PC-9 (cell line): Measurements from ENCODE around the gene CHM. TPM values are rescaled to one million over a fixed set of nuclear protein-coding genes. Genes with fewer than 3 reads are reported as not detected.

Source experiments
- BruUV-seq: library from RNA; stranded (reverse); fragments of 400-500 nt; replicated peaks from 2 replicates; lab custom pipeline; 2021; lab: Mats Ljungman, UMichigan
- CTCF ChIA-PET: fragments of 300-600 bp; sonication (Branson Sonifier 250); formaldehyde crosslinking; loops from one replicate; lab custom pipeline; 2022; ENCODE audit warnings: antibody characterized with exemption; lab: Charles Lee
- POLR2A ChIA-PET: fragments of 300-600 bp; sonication (Branson Sonifier 250); formaldehyde crosslinking; loops from one replicate; lab custom pipeline; 2022; ENCODE audit warnings: antibody characterized with exemption; ENCODE audit not compliant: unreplicated experiment; lab: Charles Lee
- DNase-seq, 2 experiments: peaks; one replicate each; pipeline versions ENCODE4 v3.0.0 to v3.0.0-alpha.2; 2015 to 2022; ENCODE audit warnings: mixed read lengths in 1 of 2
- H2AFZ ChIP-seq: fragments of 200-600 bp; sonication (generic); 2 replicates; pipeline ENCODE4 v1.8.1; 2017; ENCODE audit warnings: antibody characterized with exemption
- H3F3A ChIP-seq: fragments of 200-600 bp; sonication (generic); 2 replicates; pipeline ENCODE4 v1.8.1; 2017; ENCODE audit warnings: antibody characterized with exemption, mild to moderate bottlenecking, low read depth; ENCODE audit not compliant: insufficient read depth
- H3K27ac ChIP-seq: fragments of 200-600 bp; sonication (generic); 2 replicates; pipeline ENCODE4 v1.6.1; 2016; ENCODE audit warnings: mixed run types
- H3K27me3 ChIP-seq: fragments of 200-600 bp; sonication (generic); 2 replicates; pipeline ENCODE4 v1.6.1; 2016; ENCODE audit warnings: low read depth, mixed run types; ENCODE audit not compliant: insufficient read depth
- H3K36me3 ChIP-seq: fragments of 200-600 bp; sonication (generic); 2 replicates; pipeline ENCODE4 v1.6.1; 2016; ENCODE audit warnings: low read depth, mixed run types
- H3K4me1 ChIP-seq: fragments of 200-600 bp; sonication (generic); replicated peaks from 2 replicates; pipeline ENCODE4 v1.6.1; 2016; ENCODE audit warnings: mixed run types; ENCODE audit not compliant: insufficient read depth
- H3K4me2 ChIP-seq: fragments of 200-600 bp; sonication (generic); 2 replicates; pipeline ENCODE4 v1.6.1; 2017; ENCODE audit warnings: mixed run types
- H3K4me3 ChIP-seq: fragments of 200-600 bp; sonication (generic); 2 replicates; pipeline ENCODE4 v1.6.1; 2016; ENCODE audit warnings: mixed run types
- H3K79me2 ChIP-seq: fragments of 200-600 bp; sonication (generic); 2 replicates; pipeline ENCODE4 v1.6.1; 2017; ENCODE audit warnings: low read depth, mixed run types
- H3K9me2 ChIP-seq: fragments of 200-600 bp; sonication (generic); 2 replicates; pipeline ENCODE4 v1.8.1; 2017; ENCODE audit warnings: mild to moderate bottlenecking; ENCODE audit not compliant: insufficient read depth
- H3K9me3 ChIP-seq: fragments of 200-600 bp; sonication (generic); 2 replicates; pipeline ENCODE4 v1.8.1; 2016; ENCODE audit warnings: low read depth; ENCODE audit not compliant: insufficient read depth
- H4K20me1 ChIP-seq: fragments of 200-600 bp; sonication (generic); 2 replicates; pipeline ENCODE4 v1.8.1; 2017; ENCODE audit not compliant: insufficient read depth
- EZH2 ChIP-seq: fragments of 200-600 bp; sonication (generic); IDR thresholded peaks from 2 replicates; pipeline ENCODE4 v1.8.0; 2017; ENCODE audit warnings: antibody characterized with exemption, low read depth
- intact Hi-C: fragments of 100-400 bp; cut with micrococcal nuclease; formaldehyde crosslinking; loops from one replicate; pipeline ENCODE4 v1.10.0; 2022; ENCODE audit not compliant: unreplicated experiment
- total RNA-seq: library from RNA; stranded (reverse); gene quantifications from 2 replicates; pipeline ENCODE4 v1.2.3, GENCODE V29; 2021
- TF ChIP-seq, protein P1 (sequence below): fragments of 200-600 bp; sonication (generic); conservative IDR thresholded peaks from 2 replicates; pipeline ENCODE4 v1.6.1; 2017; ENCODE audit warnings: mixed run types, antibody characterized with exemption, mild to moderate bottlenecking, moderate library complexity

CHM gene
- total RNA-seq, 1 experiment from 2014 or later = 15.8 TPM

DNA sequence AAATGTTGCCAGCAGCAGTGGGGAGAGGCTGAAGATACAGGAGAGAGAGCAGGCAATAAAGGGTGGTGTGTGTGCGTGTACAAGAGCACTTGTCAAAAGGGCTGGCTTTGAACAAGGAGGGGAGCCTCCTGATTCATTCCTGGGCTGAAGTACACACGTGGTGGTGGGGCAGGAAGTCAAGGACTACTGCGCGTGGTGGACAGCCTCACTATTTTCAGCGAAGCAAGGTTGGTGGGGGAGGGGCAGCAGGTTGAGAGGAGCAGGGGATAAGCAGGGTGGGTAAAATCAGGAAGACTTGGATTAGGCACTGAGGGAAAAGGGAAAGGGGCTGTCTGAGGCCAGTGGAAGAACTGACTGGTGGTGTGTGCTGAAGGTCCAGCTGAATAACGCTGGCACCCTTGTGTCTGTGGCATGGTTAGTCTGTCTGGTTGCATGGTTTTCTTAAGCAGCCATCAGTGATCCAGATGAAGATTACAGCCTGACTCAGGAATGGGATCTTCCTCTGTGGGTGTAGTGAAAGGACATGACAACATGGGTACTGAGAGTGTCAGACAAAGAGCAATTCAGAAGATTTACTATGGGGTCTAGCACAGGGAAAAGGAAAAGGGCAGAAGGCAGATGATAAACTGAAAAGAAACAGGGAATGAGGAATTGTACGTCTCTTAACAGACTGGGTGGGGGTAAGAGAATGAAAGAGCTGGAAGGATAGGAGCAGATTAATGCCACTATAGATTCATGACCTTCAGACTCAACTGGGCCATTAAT lies 149.8 kb downstream of the CHM start:
- BruUV-seq = no TSS peak
- Histone ChIP-seq H2AFZ (no peak overlapping the region), H3K4me1 (no peaks in the 10 kb centered on the region), H3K4me2 (no peak overlapping the region), H3K36me3 (no peaks in the 10 kb centered on the region), H3K9me2 (no peaks in the 10 kb centered on the region), H4K20me1 (no peaks in the 10 kb centered on the region), H3F3A (no peaks in the 10 kb centered on the region), H3K9me3 (no peaks in the 10 kb centered on the region), H3K27me3 (no peaks in the 10 kb centered on the region), H3K27ac (no peak overlapping the region), H3K4me3 (no peak overlapping the region), H3K79me2 (no peaks in the 10 kb centered on the region)
- POLR2A ChIA-PET = no interaction called here
- intact Hi-C loops = no loop called here
- no peak for DNase-seq
- CTCF ChIA-PET = no interaction called here
- TF ChIP-seq, protein P1, sequence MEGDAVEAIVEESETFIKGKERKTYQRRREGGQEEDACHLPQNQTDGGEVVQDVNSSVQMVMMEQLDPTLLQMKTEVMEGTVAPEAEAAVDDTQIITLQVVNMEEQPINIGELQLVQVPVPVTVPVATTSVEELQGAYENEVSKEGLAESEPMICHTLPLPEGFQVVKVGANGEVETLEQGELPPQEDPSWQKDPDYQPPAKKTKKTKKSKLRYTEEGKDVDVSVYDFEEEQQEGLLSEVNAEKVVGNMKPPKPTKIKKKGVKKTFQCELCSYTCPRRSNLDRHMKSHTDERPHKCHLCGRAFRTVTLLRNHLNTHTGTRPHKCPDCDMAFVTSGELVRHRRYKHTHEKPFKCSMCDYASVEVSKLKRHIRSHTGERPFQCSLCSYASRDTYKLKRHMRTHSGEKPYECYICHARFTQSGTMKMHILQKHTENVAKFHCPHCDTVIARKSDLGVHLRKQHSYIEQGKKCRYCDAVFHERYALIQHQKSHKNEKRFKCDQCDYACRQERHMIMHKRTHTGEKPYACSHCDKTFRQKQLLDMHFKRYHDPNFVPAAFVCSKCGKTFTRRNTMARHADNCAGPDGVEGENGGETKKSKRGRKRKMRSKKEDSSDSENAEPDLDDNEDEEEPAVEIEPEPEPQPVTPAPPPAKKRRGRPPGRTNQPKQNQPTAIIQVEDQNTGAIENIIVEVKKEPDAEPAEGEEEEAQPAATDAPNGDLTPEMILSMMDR = no peak

DNA sequence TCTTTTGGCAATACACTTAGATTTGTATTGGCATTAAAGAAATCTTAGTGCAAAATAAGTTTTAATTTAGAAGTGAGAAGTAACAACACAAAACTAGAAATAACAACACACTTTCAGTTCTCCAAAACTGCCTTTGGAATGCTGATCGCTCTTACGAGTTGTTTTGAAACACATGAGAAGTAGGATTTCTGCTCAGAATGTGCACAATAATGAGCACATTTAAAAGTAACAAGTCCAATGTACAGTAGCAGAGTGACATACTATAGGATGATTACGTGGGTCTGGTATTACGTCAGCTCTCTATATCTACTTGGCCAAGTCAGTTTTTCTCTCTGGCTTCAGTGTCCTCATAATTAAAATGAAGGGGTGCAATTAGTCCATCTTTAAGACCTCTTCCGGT lies 164.8 kb downstream of the CHM start:
- H3K36me3 ChIP-seq = no peaks in the 10 kb centered on the region
- no peaks in the 10 kb centered on the region for H3K27me3 ChIP-seq
- DNase-seq = no peak
- no peaks in the 10 kb centered on the region for H3F3A ChIP-seq
- no peak for TF ChIP-seq EZH2
- TF ChIP-seq, protein P1 = no peak
- no peaks in the 10 kb centered on the region for H4K20me1 ChIP-seq
- H3K9me2 ChIP-seq = no peaks in the 10 kb centered on the region
- H3K4me3 ChIP-seq = no peak overlapping the region
- POLR2A ChIA-PET = no interaction called here
- no TSS peak for BruUV-seq
- H3K27ac ChIP-seq = no peak overlapping the region
- no peak overlapping the region for H2AFZ ChIP-seq
- intact Hi-C loops = no loop called here
- H3K4me2 ChIP-seq = no peak overlapping the region
- no peaks in the 10 kb centered on the region for H3K79me2 ChIP-seq
- no peaks in the 10 kb centered on the region for H3K9me3 ChIP-seq
- H3K4me1 ChIP-seq = no peaks in the 10 kb centered on the region
- CTCF ChIA-PET = no interaction called here

DNA sequence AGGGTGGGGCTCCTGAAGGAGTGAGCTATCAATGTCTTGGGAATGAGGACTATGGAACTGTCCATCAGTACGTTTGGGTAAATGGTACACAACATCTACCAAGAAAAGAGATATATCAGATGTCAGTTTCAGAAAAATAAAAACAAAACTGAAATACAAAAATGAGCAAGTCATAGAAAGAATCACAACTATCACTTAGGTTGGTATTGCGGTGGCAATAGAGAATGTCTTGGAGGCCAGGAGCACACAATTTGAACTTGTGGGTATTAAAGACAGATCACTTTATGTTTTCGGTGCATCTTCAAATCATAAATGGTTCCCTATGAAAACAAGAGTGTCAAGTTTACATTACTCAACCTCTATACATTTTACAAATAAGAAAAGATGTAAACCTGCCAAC lies 176.8 kb downstream of the CHM start:
- H3K4me3 ChIP-seq = no peak overlapping the region

More for the DNA sequence above, 176.8 kb downstream of the CHM start:
- TF ChIP-seq EZH2 = no peak
- TF ChIP-seq, protein P1 = no peak
- no peak for DNase-seq
- no peaks in the 10 kb centered on the region for H3K27me3 ChIP-seq
- H3K4me2 ChIP-seq = no peak overlapping the region
- H3K4me1 ChIP-seq = no peaks in the 10 kb centered on the region
- H3K79me2 ChIP-seq = no peaks in the 10 kb centered on the region
- H3K36me3 ChIP-seq = no peaks in the 10 kb centered on the region
- BruUV-seq = no TSS peak
- no peaks in the 10 kb centered on the region for H3F3A ChIP-seq
- no peak overlapping the region for H2AFZ ChIP-seq
- ChIA-PET POLR2A (no interaction called here), CTCF (no interaction called here)
- no peak overlapping the region for H3K27ac ChIP-seq
- H3K9me2 ChIP-seq = no peaks in the 10 kb centered on the region
- H4K20me1 ChIP-seq = no peaks in the 10 kb centered on the region
- H3K9me3 ChIP-seq = 0 out of 2 replicates have a peak, but pooled peaks cover 4% of the 10 kb centered on the region
- intact Hi-C loops = no loop called here
